Sigmoid colon (tissue), 4 donors: Measurements from ENCODE around the gene APAF1.

Experiments
- CTCF ChIP-seq, 4 experiments: fragments of 450-650 bp in 3 of 4; fragments of 200-600 bp in 1 of 4; IDR thresholded peaks; one replicate each; pipeline ENCODE4 v1.5.1; 2016 to 2019; ENCODE audit warnings: antibody characterized with exemption in 4 of 4, mild to moderate bottlenecking in 3 of 4, moderate library complexity in 2 of 4
- EP300 ChIP-seq, 4 donors: sonication (generic); formaldehyde crosslinking; IDR thresholded peaks; one replicate each; pipeline ENCODE4 v1.6.1; 2017; ENCODE audit warnings: antibody characterized with exemption in 4 of 4
- POLR2A ChIP-seq, 2 donors: fragments of 450-650 bp; IDR thresholded peaks; one replicate each; pipeline ENCODE4 v1.6.1; 2016; ENCODE audit warnings: antibody characterized with exemption in 2 of 2, mild to moderate bottlenecking in 2 of 2, moderate library complexity in 2 of 2
- POLR2AphosphoS5 ChIP-seq, 4 donors: sonication (generic); formaldehyde crosslinking; IDR thresholded peaks; one replicate each; pipeline ENCODE4 v1.6.1; 2017; ENCODE audit warnings: antibody characterized with exemption in 4 of 4

- no peak for TF ChIP-seq POLR2AphosphoS5 (IDR thresholded peaks at IDR 0.05)
- TF ChIP-seq CTCF (IDR thresholded peaks at IDR 0.05), result no peak
- TF ChIP-seq POLR2A (IDR thresholded peaks at IDR 0.05), result no peak
- TF ChIP-seq EP300 (IDR thresholded peaks at IDR 0.05), result no peak
These were observed 98.4 kb downstream of the APAF1 start for GRCh38 chr12:98743362-98743953.
